ENCODE measurements around the gene GNL3L.

GRCh38 chrX:54602563-54602962 lies 72.5 kb downstream of the GNL3L start:
- TF ChIP-seq POLR2A (IDR thresholded peaks at IDR 0.05; ENCODE audit: low read depth, low read length) (no peak), POLR2AphosphoS5 (IDR thresholded peaks at IDR 0.05; ENCODE audit: low read depth, low read length) (no peak), TAF1 (IDR thresholded peaks at IDR 0.05; ENCODE audit: borderline replicate concordance, low read depth, low read length) (no peak)

Measured in GM12892 (cell line).